ENCODE data around the gene INCA1. TPM values are rescaled to one million over a fixed set of nuclear protein-coding genes. Genes with fewer than 3 reads are reported as not detected.

The INCA1 gene
- total and polyA plus RNA-seq, 2 experiments from 2014 or later = 1.9 to 6.9 TPM

GRCh38 chr17:4945944-4946280, 51.4 kb downstream of the INCA1 start:
- Histone ChIP-seq H3K4me1 (ENCODE audit: low read depth) (peaks cover 20% of the 10 kb centered on the region), H3K27ac (peak overlapping the region; percentile 94), H3K9me3 (ENCODE audit: low read depth) (no peaks in the 10 kb centered on the region), H3K36me3 (peaks cover 32% of the 10 kb centered on the region), H3K4me3 (no peak overlapping the region), H3K27me3 (no peaks in the 10 kb centered on the region)
- no peak for DNase-seq (ENCODE audit: low read depth in 1 of 2, low spot score in 1 of 2)
- TF ChIP-seq, protein P1, sequence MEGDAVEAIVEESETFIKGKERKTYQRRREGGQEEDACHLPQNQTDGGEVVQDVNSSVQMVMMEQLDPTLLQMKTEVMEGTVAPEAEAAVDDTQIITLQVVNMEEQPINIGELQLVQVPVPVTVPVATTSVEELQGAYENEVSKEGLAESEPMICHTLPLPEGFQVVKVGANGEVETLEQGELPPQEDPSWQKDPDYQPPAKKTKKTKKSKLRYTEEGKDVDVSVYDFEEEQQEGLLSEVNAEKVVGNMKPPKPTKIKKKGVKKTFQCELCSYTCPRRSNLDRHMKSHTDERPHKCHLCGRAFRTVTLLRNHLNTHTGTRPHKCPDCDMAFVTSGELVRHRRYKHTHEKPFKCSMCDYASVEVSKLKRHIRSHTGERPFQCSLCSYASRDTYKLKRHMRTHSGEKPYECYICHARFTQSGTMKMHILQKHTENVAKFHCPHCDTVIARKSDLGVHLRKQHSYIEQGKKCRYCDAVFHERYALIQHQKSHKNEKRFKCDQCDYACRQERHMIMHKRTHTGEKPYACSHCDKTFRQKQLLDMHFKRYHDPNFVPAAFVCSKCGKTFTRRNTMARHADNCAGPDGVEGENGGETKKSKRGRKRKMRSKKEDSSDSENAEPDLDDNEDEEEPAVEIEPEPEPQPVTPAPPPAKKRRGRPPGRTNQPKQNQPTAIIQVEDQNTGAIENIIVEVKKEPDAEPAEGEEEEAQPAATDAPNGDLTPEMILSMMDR (IDR thresholded peaks at IDR 0.05; ENCODE audit: low read depth, low read length) = no peak

DNA sequence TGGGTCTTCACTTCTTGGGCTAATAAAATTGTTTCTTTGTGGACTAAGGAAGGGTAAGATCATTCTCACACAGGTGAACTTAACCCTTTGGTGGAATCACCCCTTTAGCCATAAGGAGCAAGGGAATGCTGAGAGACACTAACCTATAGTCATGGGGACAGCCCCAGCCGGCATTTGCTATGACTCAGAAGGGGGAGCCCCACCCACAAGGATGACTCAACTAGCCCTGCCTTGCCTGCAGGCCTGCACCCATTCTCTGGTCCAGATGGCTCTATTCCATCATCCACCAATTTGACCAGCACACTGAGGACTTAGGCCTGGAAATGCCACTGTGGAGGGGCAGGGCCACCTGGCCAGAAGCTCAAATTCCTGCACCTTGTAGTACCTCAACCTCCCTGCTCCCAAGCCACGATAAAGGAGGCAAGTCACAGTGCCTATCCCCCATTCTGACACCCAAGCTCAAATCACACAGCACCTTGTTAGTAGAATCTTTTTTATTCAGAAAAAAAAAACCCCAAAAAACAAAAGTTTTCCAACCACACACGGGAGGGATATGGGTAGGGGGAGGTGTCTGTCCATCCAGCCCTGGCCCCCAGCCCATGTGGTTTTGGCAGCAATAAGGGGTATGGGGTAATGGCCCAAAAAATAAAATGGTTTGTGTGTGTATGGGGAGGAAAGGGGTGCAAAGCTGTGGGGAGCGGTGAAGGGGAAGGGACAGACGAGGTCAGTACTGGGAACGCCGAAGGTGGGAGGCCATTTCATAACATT, 52.0 kb downstream of the INCA1 start:
- Histone ChIP-seq H3K4me3 (no peak overlapping the region), H3K36me3 (peaks cover 32% of the 10 kb centered on the region), H3K27ac (peak overlapping the region; percentile 94), H3K27me3 (no peaks in the 10 kb centered on the region), H3K4me1 (ENCODE audit: low read depth) (peaks cover 15% of the 10 kb centered on the region), H3K9me3 (ENCODE audit: low read depth) (no peaks in the 10 kb centered on the region)
- peak in 1 of 2 donors; percentile 90 for DNase-seq (ENCODE audit: low read depth in 1 of 2, low spot score in 1 of 2)
- TF ChIP-seq, protein P1 (IDR thresholded peaks at IDR 0.05; ENCODE audit: low read depth, low read length) = no peak

GRCh38 chr17:4944554-4945175, 52.7 kb downstream of the INCA1 start:
- Histone ChIP-seq H3K27ac (peak overlapping the region; percentile 94), H3K4me3 (no peak overlapping the region), H3K9me3 (ENCODE audit: low read depth) (no peaks in the 10 kb centered on the region), H3K4me1 (ENCODE audit: low read depth) (peaks cover 15% of the 10 kb centered on the region), H3K36me3 (peaks cover 32% of the 10 kb centered on the region), H3K27me3 (no peaks in the 10 kb centered on the region)
- DNase-seq (ENCODE audit: low read depth in 1 of 2, low spot score in 1 of 2) = no peak
- TF ChIP-seq, protein P1 (IDR thresholded peaks at IDR 0.05; ENCODE audit: low read depth, low read length) = no peak

DNA sequence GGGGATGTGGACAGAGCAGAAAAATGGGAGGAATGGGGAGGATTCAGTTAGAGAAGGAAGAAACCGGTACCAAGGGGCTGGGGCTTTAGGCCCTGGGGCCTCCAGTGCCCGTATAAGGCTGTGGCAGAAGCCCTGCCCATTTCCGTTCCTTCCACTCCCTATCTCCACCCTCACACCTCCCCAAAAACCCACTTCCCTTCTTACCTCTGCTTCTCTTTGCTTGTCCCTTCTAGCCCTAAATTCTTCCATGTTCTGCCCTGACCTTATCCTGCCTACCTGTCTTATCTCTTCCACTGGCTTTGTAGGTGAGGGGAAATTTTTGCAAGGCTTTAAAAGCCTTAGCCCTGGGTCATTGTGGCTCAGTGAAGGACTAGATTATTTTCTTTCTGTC, 53.2 kb downstream of the INCA1 start:
- Histone ChIP-seq H3K4me3 (no peak overlapping the region), H3K27ac (peak overlapping the region; percentile 94), H3K9me3 (ENCODE audit: low read depth) (no peaks in the 10 kb centered on the region), H3K27me3 (no peaks in the 10 kb centered on the region), H3K36me3 (peaks cover 32% of the 10 kb centered on the region), H3K4me1 (ENCODE audit: low read depth) (peaks cover 15% of the 10 kb centered on the region)
- no peak for DNase-seq (ENCODE audit: low read depth in 1 of 2, low spot score in 1 of 2)
- TF ChIP-seq, protein P1 (IDR thresholded peaks at IDR 0.05; ENCODE audit: low read depth, low read length) = no peak

GRCh38 chr17:4942760-4943508, 54.4 kb downstream of the INCA1 start:
- Histone ChIP-seq H3K4me3 (no peak overlapping the region), H3K27ac (peak overlapping the region; percentile 16), H3K27me3 (no peaks in the 10 kb centered on the region), H3K36me3 (peaks cover 35% of the 10 kb centered on the region), H3K9me3 (ENCODE audit: low read depth) (no peaks in the 10 kb centered on the region), H3K4me1 (ENCODE audit: low read depth) (peaks cover 23% of the 10 kb centered on the region)
- no peak for DNase-seq (ENCODE audit: low read depth in 1 of 2, low spot score in 1 of 2)
- TF ChIP-seq, protein P1 (IDR thresholded peaks at IDR 0.05; ENCODE audit: low read depth, low read length) = no peak
